HTR-8/SVneo (cell line): ENCODE results near the gene GATA5.
A peak's percentile ranks its signal among the peaks of the same experiment; 100 is the strongest.
"Not testable (repeated sequence)": the region's sequence is repeated elsewhere in the genome, so short reads cannot be mapped to it uniquely, and the experiment has no call there.

Source experiments
- DNase-seq: peaks from one replicate; pipeline ENCODE4 v3.0.0; 2011; ENCODE audit warnings: low spot score, mixed read lengths; ENCODE audit not compliant: insufficient read length
- FAIRE-seq: peaks from 2 replicates; lab custom pipeline; 2011; peaks lifted over from hg19 to GRCh38; lab: Jason Lieb, UNC

GATA5 gene

GRCh38 chr20:62439218-62439617, 36.6 kb downstream of the GATA5 start:
- FAIRE-seq (no peak), DNase-seq (no peak)

GRCh38 chr20:62437927-62438326, 37.9 kb downstream of the GATA5 start:
- FAIRE-seq (no peak), DNase-seq (no peak)

- FAIRE-seq (peak; percentile 71), DNase-seq (no peak)
Observed at GRCh38 chr20:62437496-62437895, 38.3 kb downstream of the GATA5 start.

- DNase-seq = no peak
- FAIRE-seq = peak; percentile 52
Observed at GRCh38 chr20:62436692-62437091, 39.1 kb downstream of the GATA5 start.

GRCh38 chr20:62433658-62434497, 41.9 kb downstream of the GATA5 start:
- peak; percentile 78 for FAIRE-seq
- DNase-seq = no peak

- DNase-seq (no peak), FAIRE-seq (no peak)
Observed at GRCh38 chr20:62430866-62431447, 44.8 kb downstream of the GATA5 start.

- peak; percentile 46 for FAIRE-seq
- no peak for DNase-seq
Observed at GRCh38 chr20:62430311-62430853, 45.4 kb downstream of the GATA5 start.

GRCh38 chr20:62429455-62430310, 46.1 kb downstream of the GATA5 start:
- DNase-seq = no peak
- peak; percentile 64 for FAIRE-seq

GRCh38 chr20:62428396-62429295, 47.1 kb downstream of the GATA5 start:
- DNase-seq (no peak), FAIRE-seq (peak; percentile 99)

- DNase-seq = no peak
- FAIRE-seq = no peak
Observed at GRCh38 chr20:62428002-62428372, 47.8 kb downstream of the GATA5 start.

- FAIRE-seq (peak; percentile 87), DNase-seq (no peak)
Observed at GRCh38 chr20:62427172-62428001, 48.4 kb downstream of the GATA5 start, which contains the start of gene RBBP8NL. RBBP8NL (minus strand) TSS chr20:62427539; CDS start chr20:62419647, 7,892 bp downstream.

- no peak for DNase-seq
- FAIRE-seq = peak; percentile 40
Observed at GRCh38 chr20:62426699-62427131, 49.1 kb downstream of the GATA5 start.

- DNase-seq, FAIRE-seq: not testable (repeated sequence)
Observed at GRCh38 chr20:62426059-62426348, 49.8 kb downstream of the GATA5 start.

- FAIRE-seq (peak; percentile 98), DNase-seq (no peak)
Observed at GRCh38 chr20:62425281-62426058, 50.3 kb downstream of the GATA5 start.

GRCh38 chr20:62424249-62425107, 51.3 kb downstream of the GATA5 start:
- FAIRE-seq (peak; percentile 77), DNase-seq (no peak)

GRCh38 chr20:62423326-62423706, 52.5 kb downstream of the GATA5 start:
- DNase-seq (no peak), FAIRE-seq (no peak)
